Erythroblast (primary cell): ENCODE measurements around the gene NTSR1.

ENCODE experiments used
- GATA1 ChIP-seq: IDR thresholded peaks from 2 replicates; pipeline ENCODE4 v1.6.1; 2011; ENCODE audit warnings: low read depth, mild to moderate bottlenecking, control low read depth, low read length, moderate library complexity
- POLR2A ChIP-seq: IDR thresholded peaks from 2 replicates; pipeline ENCODE4 v1.6.1; 2011; ENCODE audit warnings: mild to moderate bottlenecking, low read length

DNA sequence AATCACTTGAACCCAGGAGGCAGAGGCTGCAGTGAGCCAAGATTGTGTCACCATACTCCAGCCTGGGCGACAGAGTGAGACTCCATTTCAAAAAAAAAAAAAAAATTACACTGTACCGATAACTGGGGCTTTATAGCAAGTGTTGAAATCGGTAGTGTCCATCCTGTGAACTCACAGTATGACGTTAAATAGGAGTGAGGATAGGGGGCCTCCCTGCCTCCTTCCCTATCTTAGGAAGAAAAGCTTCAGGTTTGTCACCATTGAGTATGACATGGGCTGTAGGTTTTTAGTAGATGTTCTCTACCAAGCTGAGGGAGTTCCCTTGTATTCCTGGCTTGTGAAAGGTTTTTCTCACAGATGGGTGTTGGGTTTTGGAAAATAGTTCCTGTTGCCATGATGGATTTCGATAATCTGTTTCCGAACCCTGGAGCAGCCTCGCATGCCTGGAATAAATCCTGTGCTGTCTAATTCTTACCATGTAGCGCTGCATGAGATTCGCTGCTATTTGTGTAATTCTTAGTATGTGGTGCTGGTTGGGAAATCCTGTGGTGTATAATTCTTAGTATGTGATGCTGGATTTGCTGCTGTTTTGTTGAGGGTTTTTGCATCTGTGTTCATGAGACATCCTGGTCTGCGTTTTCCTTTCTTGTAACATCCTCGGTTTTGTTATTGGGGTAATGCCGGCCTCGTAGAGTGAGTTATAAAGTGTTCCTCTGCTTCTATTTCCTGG, 23.6 kb downstream of the NTSR1 start:
- TF ChIP-seq POLR2A (no peak), GATA1 (no peak)
